GM12878 (cell line): ENCODE data around the gene SCN3B. TPM values are rescaled to one million over a fixed set of nuclear protein-coding genes. Genes with fewer than 3 reads are reported as not detected.

Source experiments
- ATAC-seq: fragments of 200-7000 bp; cut with Tn5 transposase; 3 replicates; pipeline ENCODE4 v1.9.1; 2020; ENCODE audit warnings: mild to moderate bottlenecking, moderate library complexity
- BruUV-seq: library from RNA; stranded (reverse); fragments of 400-500 nt; replicated peaks from 2 replicates; lab custom pipeline; 2021; lab: Mats Ljungman, UMichigan
- CTCF ChIA-PET: fragments of 300-600 bp; sonication (Branson Sonifier 250); formaldehyde crosslinking; extraction: SDS; loops from one replicate; lab custom pipeline; 2021; ENCODE audit warnings: inconsistent platforms; lab: Yijun Ruan, JAX
- POLR2A ChIA-PET: fragments of 350-600 bp; formaldehyde crosslinking; extraction: SDS; loops from one replicate; lab custom pipeline; 2021; ENCODE audit warnings: inconsistent platforms; lab: Charles Lee
- RAD21 ChIA-PET: fragments of 300-600 bp; sonication (Branson Sonifier 250); formaldehyde crosslinking; loops from one replicate; lab custom pipeline; 2023; ENCODE audit warnings: antibody characterized with exemption; ENCODE audit not compliant: unreplicated experiment; lab: Charles Lee
- SMC1A ChIA-PET: fragments of 300-600 bp; sonication (Branson Sonifier 250); formaldehyde crosslinking; loops from one replicate; lab custom pipeline; 2023; ENCODE audit not compliant: unreplicated experiment, uncharacterized antibody; lab: Charles Lee
- DNase-seq: peaks from one replicate; pipeline ENCODE4 v3.0.0-alpha.2; 2011; ENCODE audit warnings: low read depth, low spot score
- FAIRE-seq: peaks from 3 replicates; lab custom pipeline; 2011; peaks lifted over from hg19 to GRCh38; lab: Jason Lieb, UNC
- H2AFZ ChIP-seq: 2 replicates; pipeline ENCODE4 v1.6.0; 2011; ENCODE audit warnings: low read depth, low read length, control low read depth; ENCODE audit not compliant: control insufficient read depth
- H3K27ac ChIP-seq: 2 replicates; pipeline ENCODE4 v1.5.1; 2011; ENCODE audit warnings: control low read depth; ENCODE audit not compliant: control insufficient read depth, insufficient read depth
- H3K27me3 ChIP-seq, 2 experiments: replicated peaks in 1 of 2; 2 replicates each; pipeline versions ENCODE4 v1.6.0 to v1.6.1; 2011; ENCODE audit warnings: low read length in 1 of 2; ENCODE audit not compliant: control insufficient read depth in 2 of 2, insufficient read depth in 2 of 2
- H3K36me3 ChIP-seq, 2 experiments: 2 replicates each; pipeline ENCODE4 v1.5.1; 2011; ENCODE audit warnings: low read length in 1 of 2; ENCODE audit not compliant: control insufficient read depth in 2 of 2, insufficient read depth in 2 of 2
- H3K4me1 ChIP-seq: 2 replicates; pipeline ENCODE4 v1.6.1; 2011; ENCODE audit warnings: mild to moderate bottlenecking, low read length, moderate library complexity, mixed read lengths; ENCODE audit not compliant: control insufficient read depth, insufficient read depth
- H3K4me2 ChIP-seq: 2 replicates; pipeline ENCODE4 v1.6.0; 2011; ENCODE audit warnings: control low read depth; ENCODE audit not compliant: control insufficient read depth, insufficient read depth
- H3K4me3 ChIP-seq: fragments of 200-600 bp; sonication (generic); 2 replicates; pipeline ENCODE4 v1.5.1; 2016
- H3K79me2 ChIP-seq: 2 replicates; pipeline ENCODE4 v1.6.0; 2011; ENCODE audit warnings: low read length; ENCODE audit not compliant: control insufficient read depth, insufficient read depth
- H3K9ac ChIP-seq: 2 replicates; pipeline ENCODE4 v1.8.0; 2011; ENCODE audit warnings: low read length, control low read depth, mixed read lengths; ENCODE audit not compliant: control insufficient read depth, insufficient read depth
- H3K9me3 ChIP-seq: replicated peaks from 3 replicates; pipeline ENCODE4 v1.5.1; 2011; ENCODE audit warnings: mild to moderate bottlenecking, low read length; ENCODE audit not compliant: control insufficient read depth, insufficient read depth
- H4K20me1 ChIP-seq: 2 replicates; pipeline ENCODE4 v1.6.0; 2011; ENCODE audit not compliant: control insufficient read depth, insufficient read depth
- ASH2L ChIP-seq: fragments of 300-600, 200-600 bp; sonication (generic); IDR thresholded peaks from 2 replicates; pipeline ENCODE4 v1.6.1; 2017; ENCODE audit warnings: low read depth, mild to moderate bottlenecking, borderline replicate concordance
- EP300 ChIP-seq, 2 experiments: fragments of 150-350 bp in 1 of 2; IDR thresholded peaks; 2 replicates each; pipeline ENCODE4 v1.6.1; 2011 to 2012; ENCODE audit warnings: low read depth in 2 of 2, low read length in 2 of 2, borderline replicate concordance in 1 of 2, improper control_type of control experiment in 1 of 2, inconsistent platforms in 1 of 2; ENCODE audit not compliant: control insufficient read depth in 1 of 2
- GABPA ChIP-seq: IDR thresholded peaks from 2 replicates; pipeline ENCODE4 v1.6.1; 2014; ENCODE audit warnings: antibody characterized with exemption, low read depth, mild to moderate bottlenecking, inconsistent platforms
- GATAD2B ChIP-seq: fragments of 450-650 bp; conservative IDR thresholded peaks from 2 replicates; pipeline ENCODE4 v1.6.1; 2017; ENCODE audit warnings: low read depth, mild to moderate bottlenecking, moderate library complexity
- MTA3 ChIP-seq: IDR thresholded peaks from 2 replicates; pipeline ENCODE4 v1.6.1; 2012; ENCODE audit warnings: low read length, inconsistent platforms, borderline replicate concordance
- SIN3A ChIP-seq: IDR thresholded peaks from 2 replicates; pipeline ENCODE4 v1.6.1; 2012; ENCODE audit warnings: low read depth, low read length, improper control_type of control experiment
- SREBF1 ChIP-seq: IDR thresholded peaks from 2 replicates; pipeline ENCODE4 v1.6.1; 2012; ENCODE audit warnings: mild to moderate bottlenecking, low read length
- ZNF24 ChIP-seq: fragments of 450-650 bp; IDR thresholded peaks from 2 replicates; pipeline ENCODE4 v1.6.1; 2017; ENCODE audit warnings: antibody characterized with exemption, mild to moderate bottlenecking
- ZNF274 ChIP-seq: IDR thresholded peaks from one replicate; pipeline ENCODE4 v1.8.0; 2011; ENCODE audit not compliant: insufficient read length, insufficient read depth
- WGBS: methylation state at CpG from one replicate; pipeline ENCODE4 v1.1.6; 2016; ENCODE audit warnings: low lambda C conversion rate; ENCODE audit not compliant: insufficient replicate concordance, insufficient coverage; ENCODE audit errors: missing lambda C conversion rate; 5-methylcytosine and 5-hydroxymethylcytosine counted together
- in situ Hi-C: fragments of 300-500 bp; cut with MboI; formaldehyde crosslinking; loops from 9 replicates; pipeline ENCODE4 v1.14.3; 2018; ENCODE audit warnings: mixed read lengths
- intact Hi-C: fragments of 100-400 bp; cut with micrococcal nuclease; formaldehyde crosslinking; loops from one replicate; pipeline ENCODE4 v1.14.2; 2022; ENCODE audit not compliant: unreplicated experiment
- polyA plus RNA-seq, 11 experiments: library from polyadenylated mRNA; depleted of rRNA in 4 of 11; unstranded in 6 of 11; stranded (reverse) in 5 of 11; fragments of >200 nt; fragmentation: Nextera tagmentation in 4 of 11; fragmentation: Illumina TruSeq in 1 of 11; extraction: Ambion mirVana in 4 of 11; extraction: Trizol in 1 of 11; gene quantifications; 1 replicate in 1 of 11; 2 replicates in 10 of 11; pipeline versions ENCODE4 v1.2.1 to v1.2.3, GENCODE V29; 2011 to 2016; ENCODE audit warnings: inconsistent platforms in 2 of 11, missing spikeins in 2 of 11, low read depth in 1 of 11
- total RNA-seq, 4 experiments: library from RNA; depleted of rRNA in 3 of 4; stranded (reverse); fragments of >200 nt in 3 of 4; fragmentation: Illumina TruSeq in 1 of 4; extraction: Trizol in 1 of 4; gene quantifications; 2 replicates each; pipeline versions ENCODE4 v1.2.1 to v1.2.3, GENCODE V29; 2013 to 2021

Gene SCN3B
- total and polyA plus RNA-seq, 10 of the 15 experiments (the other 5 are each of a cell fraction or from before 2014, with no cell fraction given) = 0.01 to 0.12 (median 0.09) TPM; not detected in 7

DNA sequence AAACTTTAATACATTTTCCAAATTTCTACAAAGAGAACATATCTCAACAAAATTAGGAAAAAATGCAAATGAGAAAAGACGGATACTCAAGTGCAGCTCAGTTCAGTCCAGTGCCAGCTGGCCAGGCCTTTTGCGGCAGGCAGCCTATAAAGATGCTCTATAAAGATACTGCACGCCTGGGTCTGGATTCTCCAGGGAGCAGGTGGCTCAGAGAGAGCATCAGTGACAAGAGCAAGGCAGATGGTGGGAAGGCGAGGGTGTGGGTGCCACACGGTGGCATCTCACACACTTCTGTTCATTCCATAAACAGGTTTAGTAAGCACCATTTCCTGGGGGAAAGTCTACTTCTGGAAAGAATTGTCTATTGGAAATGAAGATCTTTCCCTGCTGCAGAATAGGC lies 18.1 kb upstream of the SCN3B start:
- Histone ChIP-seq H2AFZ (no peak overlapping the region), H4K20me1 (no peaks in the 10 kb centered on the region), H3K9ac (no peak overlapping the region), H3K27me3 (peaks cover 0 to 3% of the 10 kb centered on the region in 2 experiments; a peak in 1 of 4 replicates), H3K4me3 (no peak overlapping the region), H3K4me2 (no peak overlapping the region), H3K79me2 (no peaks in the 10 kb centered on the region), H3K27ac (no peak overlapping the region), H3K4me1 (no peaks in the 10 kb centered on the region), H3K36me3 (no peaks in the 10 kb centered on the region), H3K9me3 (no peaks in the 10 kb centered on the region; the same call in 2 of the 3 replicates)
- WGBS = 34% methylated on average over 5 of the region's 5 CpGs
- in situ Hi-C loops = no loop called here
- DNase-seq (no peak), ATAC-seq (no peak), FAIRE-seq (no peak)
- intact Hi-C loops = no loop called here
- BruUV-seq = no TSS peak
- SMC1A ChIA-PET = no interaction called here
- RAD21 ChIA-PET = no interaction called here
- no peak for TF ChIP-seq EP300 (IDR thresholded peaks at IDR 0.05; ENCODE audit: borderline replicate concordance in 1 of 2, control insufficient read depth in 1 of 2, low read depth in 2 of 2, low read length in 2 of 2)
- no peak for TF ChIP-seq GABPA
- TF ChIP-seq ASH2L = no peak
- no peak for TF ChIP-seq SREBF1
- TF ChIP-seq MTA3 = no peak
- no peak for TF ChIP-seq ZNF24
- no peak for TF ChIP-seq ZNF274
- no peak for TF ChIP-seq GATAD2B
- no peak for TF ChIP-seq SIN3A
- POLR2A ChIA-PET = no interaction called here
- CTCF ChIA-PET = interaction anchor here (1.6 kb wide), 1 partner anchor 39 kb away, joined by 6 read pairs; no protein-coding TSS in a partner anchor
